Measurements from ENCODE around the gene SLC22A15. TPM values are rescaled to one million over a fixed set of nuclear protein-coding genes. Genes with fewer than 3 reads are reported as not detected.
"Not testable (repeated sequence)": the region's sequence is repeated elsewhere in the genome, so short reads cannot be mapped to it uniquely, and the experiment has no call there.

SLC22A15 gene
- 1.4 and 7.0 TPM in 2 replicates for total RNA-seq (2014; rRNA removed; shearing (Covaris generic))

DNA sequence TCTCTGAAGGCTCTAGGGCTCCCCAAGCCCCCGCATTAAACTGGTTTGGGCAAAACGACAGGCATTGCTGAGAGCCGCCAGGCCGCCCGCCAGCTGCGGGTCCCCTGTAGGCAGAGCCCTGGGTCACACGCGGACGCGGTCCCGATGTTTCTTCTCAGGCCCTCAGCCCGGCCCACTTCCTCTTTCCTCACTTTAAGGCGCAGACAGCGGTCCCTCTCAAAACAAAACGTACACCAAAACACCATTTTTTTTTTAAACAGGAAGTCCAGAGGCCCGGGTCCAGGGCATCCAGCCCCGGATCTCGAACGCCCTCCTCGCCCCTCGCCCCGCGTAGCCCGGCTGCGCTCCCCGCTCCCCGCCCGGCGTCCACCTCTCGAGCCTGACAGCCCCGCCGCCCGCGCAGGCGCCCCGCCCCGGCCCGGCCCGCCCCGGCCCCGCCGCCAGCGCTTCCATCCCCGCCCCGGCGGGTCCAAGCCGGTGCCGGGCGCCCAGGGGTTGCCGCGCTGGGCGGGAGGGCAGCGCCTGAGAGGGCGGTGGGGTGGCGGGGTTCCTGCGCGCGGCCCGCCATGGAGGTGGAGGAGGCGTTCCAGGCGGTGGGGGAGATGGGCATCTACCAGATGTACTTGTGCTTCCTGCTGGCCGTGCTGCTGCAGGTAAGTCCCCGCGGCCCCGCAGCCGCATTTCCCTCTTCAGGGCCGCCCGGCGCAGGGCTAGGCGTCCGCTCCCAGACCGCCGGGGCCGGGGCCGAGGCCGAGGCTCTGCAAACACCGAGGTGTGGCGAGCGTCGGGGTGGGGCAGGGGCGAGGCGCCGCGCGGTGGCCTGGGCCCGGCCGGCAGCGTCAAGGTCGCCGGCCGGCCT, at the start of gene SLC22A15:
Gene SLC22A15 (plus strand): TSS at position 452 of the 859 bp plus-strand sequence. CDS start 115 bp downstream, at position 567.
- peak; percentile 83 for DNase-seq (ENCODE audit: low read depth)

GRCh38 chr1:115927971-115928370, 48.3 kb upstream of the SLC22A15 start:
- no peak for DNase-seq (ENCODE audit: low read depth)

- peak; percentile 46 for DNase-seq (ENCODE audit: low read depth)
These were observed 46.4 kb upstream of the SLC22A15 start for GRCh38 chr1:115929881-115930280.

DNA sequence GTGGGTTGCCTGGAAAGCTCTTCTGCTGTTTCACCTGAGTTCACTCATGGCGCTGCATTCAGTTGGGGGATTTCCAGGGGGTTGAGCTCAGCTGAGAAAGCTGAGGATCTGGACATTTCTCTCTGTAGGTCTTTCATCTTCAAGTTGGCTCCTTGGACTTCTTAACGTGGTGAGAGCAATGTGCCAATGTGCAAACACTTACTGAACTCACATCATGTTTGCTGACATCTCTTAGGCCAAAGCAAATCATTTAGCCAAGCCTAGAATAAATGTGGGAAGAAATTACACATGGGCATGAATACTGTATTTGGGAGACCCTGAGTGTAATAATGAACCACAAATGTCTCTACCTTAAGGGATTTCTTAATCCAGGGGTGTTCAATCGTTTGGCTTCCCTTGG, 42.7 kb upstream of the SLC22A15 start:
- no peak for DNase-seq (ENCODE audit: low read depth)

DNA sequence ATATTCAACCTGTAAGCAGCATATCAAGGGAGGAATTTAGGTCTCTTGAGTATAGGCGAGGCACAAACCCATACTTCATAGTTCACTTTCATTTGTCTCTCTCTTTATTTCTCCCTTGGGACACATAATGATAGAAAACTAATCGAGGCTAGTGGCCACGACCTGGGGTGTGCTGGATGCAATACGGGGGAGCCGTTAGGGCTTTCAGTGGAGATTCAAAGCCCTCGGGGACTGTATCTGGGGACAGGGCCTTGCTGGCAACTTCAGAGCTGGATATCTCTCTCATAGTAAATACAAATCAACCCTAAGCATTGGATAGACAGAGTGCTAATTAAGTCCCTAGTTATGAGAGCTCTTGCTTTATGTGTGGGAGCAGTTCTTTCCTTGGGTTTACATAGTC, 36.9 kb upstream of the SLC22A15 start:
- DNase-seq (ENCODE audit: low read depth) = no peak

GRCh38 chr1:115946116-115946515, 30.2 kb upstream of the SLC22A15 start:
- DNase-seq (ENCODE audit: low read depth) = no peak

DNA sequence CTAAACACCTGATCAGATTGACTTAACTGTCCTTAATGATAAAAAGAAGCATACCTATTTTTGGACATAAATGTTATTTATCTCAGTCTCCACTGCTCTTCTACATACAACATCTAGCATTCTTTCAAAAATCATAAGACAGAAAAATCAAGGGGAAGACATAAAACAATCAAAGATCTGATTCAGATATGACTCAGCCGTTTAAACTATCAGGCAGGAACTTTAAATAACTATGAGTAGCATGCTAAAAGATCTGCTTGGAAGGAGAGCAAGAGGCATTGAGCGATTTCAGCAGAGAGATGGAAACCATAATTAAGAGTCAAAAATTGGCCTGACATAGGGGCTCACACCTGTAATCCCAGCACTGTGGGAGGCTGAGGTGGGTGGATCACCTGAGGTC, 27.2 kb upstream of the SLC22A15 start:
- peak; percentile 12 for DNase-seq (ENCODE audit: low read depth)

- DNase-seq (ENCODE audit: low read depth) = no peak
These were observed 24.8 kb upstream of the SLC22A15 start for GRCh38 chr1:115951560-115951959.

GRCh38 chr1:115952547-115952946, 23.8 kb upstream of the SLC22A15 start:
- no peak for DNase-seq (ENCODE audit: low read depth)

- no peak for DNase-seq (ENCODE audit: low read depth)
These were observed 23.1 kb upstream of the SLC22A15 start for GRCh38 chr1:115953180-115953579.

- no peak for DNase-seq (ENCODE audit: low read depth)
These were observed 21.6 kb upstream of the SLC22A15 start for GRCh38 chr1:115954684-115955083.

DNA sequence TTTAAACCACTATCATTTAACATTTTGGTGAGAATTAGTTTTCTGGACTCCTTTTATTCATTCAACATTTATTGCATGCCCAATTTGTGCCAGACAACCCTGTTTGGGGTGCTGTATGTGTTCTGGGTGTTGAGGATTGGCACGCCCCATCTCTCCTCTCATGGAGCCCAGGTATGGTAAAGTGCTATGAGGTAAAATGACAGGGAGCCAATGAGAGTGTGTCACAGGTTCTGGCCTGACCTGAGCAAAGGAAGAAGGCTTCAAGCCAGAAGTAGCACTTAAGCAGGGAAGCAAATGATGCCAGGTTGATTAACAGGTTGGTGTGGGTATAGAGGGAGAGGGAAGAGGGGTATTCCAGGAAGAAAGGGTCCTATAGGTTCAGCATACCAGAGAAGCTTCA, 21.1 kb upstream of the SLC22A15 start:
- no peak for DNase-seq (ENCODE audit: low read depth)

DNA sequence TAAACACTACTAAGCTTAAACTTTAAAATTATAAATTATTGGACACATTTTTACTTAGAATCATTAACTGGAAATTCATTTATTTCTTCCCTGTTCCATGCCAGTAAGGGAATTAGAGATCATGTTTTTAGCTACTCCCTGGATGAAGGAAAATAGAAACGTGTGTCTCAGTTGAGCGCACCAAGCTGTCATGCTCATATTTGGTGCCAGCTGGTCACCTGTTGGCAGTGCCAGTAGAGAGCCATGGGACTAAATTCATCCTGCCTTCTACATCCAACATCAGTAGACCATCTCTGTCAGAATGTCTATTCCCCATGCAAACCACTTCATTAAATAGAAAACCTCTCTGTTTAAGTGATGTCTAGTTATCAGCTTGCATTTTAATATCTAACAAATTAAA, 17.4 kb upstream of the SLC22A15 start:
- DNase-seq (ENCODE audit: low read depth) = no peak

DNA sequence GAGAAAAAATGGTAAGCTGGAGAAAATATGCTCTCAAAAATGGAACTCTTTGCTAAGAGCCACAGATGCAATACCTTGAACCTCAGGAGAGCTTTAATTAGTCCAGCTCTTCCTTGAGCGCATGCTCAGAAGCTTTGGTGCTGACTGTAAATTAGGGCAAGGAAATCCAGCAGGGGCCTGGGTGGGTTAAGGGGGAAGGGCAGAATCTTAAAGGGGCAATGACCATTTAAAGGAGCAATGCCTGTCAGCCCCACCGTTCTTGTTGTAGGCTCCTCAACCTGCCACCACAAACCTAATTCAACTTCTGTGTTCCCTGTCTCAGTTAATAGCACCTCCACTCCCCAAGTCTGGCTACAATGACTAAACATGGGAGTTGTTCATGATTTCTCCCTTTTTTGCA, 6.8 kb upstream of the SLC22A15 start:
- peak; percentile 55 for DNase-seq (ENCODE audit: low read depth)

- DNase-seq (ENCODE audit: low read depth) = not testable (repeated sequence)
These were observed 4.5 kb upstream of the SLC22A15 start for GRCh38 chr1:115971778-115972177.

- DNase-seq (ENCODE audit: low read depth) = no peak
These were observed 3.2 kb upstream of the SLC22A15 start for GRCh38 chr1:115973154-115973553.

DNA sequence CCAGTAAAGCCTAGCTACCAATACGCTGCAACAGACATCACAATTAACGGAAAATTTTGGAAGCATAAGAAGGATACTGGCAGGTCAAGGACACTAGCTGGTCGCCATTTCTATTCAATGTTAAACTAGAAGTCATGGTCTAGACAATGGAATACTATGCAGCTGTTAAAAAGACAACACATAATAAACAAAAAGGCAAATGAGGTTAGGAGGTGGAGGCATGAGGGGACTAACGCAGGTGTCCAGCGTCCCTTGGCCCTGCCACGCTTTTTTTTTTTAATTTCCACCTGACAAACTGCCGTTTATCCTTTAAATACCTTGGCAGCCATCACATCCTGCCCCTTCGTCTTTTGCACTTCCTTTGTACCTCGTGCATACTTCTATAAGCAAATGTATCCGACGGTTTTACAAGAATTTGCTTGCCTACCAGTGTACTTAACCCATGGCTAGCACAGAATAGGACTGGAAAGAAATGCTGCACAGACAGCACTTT, 698 bp upstream of the SLC22A15 start:
- no peak for DNase-seq (ENCODE audit: low read depth)

DNA sequence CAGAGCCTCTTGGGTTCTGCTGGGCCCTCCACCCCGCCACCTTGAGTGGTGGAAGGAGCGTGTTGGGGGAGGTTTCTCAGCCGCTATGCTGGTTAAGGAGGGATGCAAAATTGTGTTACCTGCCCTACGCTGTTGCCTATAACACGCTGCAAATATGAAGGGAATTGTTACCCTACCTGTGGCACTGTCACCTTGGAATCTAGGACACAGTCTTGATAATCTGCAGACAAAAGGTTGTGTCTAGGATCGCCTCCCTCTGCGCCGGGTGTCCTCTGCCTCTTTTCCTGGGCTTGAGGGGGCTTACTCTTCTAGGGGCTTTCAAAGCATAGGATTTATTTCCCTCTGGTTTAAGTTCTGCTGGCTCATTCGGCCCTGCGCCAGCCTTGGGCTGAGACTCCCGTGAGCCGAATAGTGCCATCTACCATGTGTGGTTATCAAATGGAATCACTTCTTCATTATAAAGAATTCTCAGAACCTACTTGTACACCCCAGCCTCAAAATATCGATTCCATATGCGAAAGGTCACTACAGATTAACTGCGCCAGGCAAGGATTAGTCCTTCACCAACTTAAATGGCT, 697 bp downstream of the SLC22A15 start:
- peak; percentile 52 for DNase-seq (ENCODE audit: low read depth)

DNA sequence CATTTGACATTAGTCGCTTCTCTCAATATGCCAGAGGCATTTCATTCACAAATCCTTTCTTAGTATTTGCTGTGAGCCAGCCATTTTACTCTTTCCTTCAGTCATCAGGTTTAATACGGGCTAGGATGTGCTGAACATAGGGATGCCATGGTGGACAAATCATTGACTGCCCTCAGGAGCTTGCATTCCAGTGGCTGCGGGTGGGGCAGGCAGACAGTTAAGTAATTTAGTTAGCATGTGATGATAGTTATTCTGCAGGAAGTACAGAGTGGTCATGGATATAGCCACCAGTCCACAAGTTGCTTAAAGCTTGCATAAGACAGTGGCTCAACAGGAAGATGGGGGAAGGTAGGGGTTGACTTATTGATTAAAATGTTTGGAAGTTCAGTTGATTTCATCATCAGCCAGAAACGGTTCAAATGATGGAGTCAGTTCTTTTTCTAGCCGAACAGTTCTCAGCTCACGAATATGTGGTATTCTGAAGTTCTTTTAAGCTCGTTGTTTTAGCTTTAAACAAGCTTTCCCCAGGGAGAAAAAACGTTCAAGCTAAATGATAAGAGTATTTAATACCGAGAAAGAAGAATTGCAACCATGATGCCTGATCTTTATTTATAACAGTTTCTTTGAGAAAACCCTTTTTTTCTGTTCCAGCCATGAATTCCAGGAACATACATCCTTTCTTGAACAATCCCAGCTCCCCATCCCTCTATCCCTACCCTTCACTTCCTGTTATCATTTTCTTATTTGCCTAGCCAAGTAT, 1.4 kb downstream of the SLC22A15 start:
- peak; percentile 73 for DNase-seq (ENCODE audit: low read depth)

DNA sequence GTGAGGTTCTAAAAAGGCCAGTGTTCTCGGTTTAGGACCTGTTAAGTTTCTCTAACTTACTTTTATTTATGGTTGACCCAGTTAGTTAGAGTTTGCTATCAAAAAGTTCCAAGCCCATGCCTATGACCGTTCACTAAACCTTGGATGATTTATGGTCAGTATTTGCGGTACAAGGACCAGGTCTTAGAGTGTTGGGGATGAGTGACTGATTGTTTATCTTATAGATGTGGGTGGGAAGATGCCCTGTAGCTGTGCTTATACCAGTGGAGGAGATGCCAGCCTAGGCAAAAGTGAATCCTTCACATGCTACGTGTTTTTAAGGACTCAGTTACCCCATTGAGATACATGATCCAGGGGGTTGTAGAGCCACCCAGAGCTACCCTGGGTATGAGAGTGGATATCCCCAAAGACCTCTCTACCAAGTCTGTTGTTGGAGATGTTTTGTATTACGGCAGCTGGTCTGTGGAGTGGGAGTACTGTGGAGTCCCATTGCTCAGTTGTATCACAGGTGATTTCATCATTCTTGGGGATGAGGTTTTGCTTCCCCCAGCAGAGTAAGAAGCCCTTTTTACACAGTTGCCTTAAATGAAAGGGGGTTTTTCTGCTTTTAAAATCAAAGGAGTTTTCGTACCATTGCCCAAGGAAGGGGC, 2.1 kb downstream of the SLC22A15 start:
- no peak for DNase-seq (ENCODE audit: low read depth)

- no peak for DNase-seq (ENCODE audit: low read depth)
These were observed 3.8 kb downstream of the SLC22A15 start for GRCh38 chr1:115980156-115980555.

All from Daoy (cell line).